Stimulated activated CD4-positive, alpha-beta T cell treated with anti-CD3 and anti-CD28 coated beads, Interleukin-1b, Interleukin-23, amount 100 ng/mL, for 4 hours (primary cell): ENCODE measurements around the gene ARHGAP44.
"Not testable (repeated sequence)": the region's sequence is repeated elsewhere in the genome, so short reads cannot be mapped to it uniquely, and the experiment has no call there.

ENCODE experiments used
- DNase-seq, 2 donors: peaks; one replicate each; pipeline ENCODE4 v3.0.0-alpha.2; 2020; ENCODE audit warnings: low read depth in 2 of 2

The ARHGAP44 gene

DNA sequence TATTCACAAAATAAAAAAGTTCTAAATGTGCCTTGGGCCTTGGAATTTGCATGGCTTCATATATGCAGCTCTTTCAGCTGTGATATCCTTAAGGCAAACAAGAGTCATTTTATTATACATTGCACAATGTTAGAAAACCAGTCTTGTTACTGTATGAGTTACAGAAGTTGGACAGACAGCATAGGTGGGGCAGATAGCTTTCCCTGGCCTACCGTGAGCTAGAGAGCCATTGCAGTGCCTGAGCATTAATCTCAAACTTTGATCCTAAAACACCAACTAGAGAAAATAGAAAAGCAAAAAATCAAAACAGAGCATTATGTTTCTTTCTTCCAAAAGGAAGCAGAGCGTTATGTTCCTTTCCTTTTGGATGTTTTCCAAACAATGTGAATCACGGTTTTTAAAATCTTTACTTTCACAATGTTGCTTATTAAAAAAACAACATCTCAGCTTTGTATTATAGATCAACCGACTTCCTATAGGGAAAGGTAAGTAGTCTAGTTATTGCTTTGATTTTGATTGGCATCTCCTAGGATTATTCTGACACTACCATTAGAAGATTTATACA is 32.2 kb downstream of the ARHGAP44 start:
- no peak for DNase-seq

DNA sequence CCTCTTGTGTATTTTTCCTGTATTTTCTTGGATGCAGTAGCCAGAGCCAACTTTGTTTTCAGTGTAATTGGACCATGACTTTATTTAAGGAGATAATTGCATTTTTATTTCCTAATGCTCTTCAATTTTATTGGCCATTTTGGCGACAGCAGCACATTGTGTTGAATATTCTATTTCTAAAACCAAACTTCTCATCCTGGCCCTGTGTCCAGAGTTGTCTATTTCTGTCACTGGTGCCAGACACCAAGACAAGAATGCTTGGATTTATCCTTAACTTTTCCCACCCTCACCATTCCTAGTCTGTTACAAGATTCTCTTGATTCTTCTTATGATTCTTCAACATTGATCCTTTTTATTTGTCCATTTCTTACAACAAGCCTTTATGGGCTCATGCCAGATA is 37.1 kb downstream of the ARHGAP44 start:
- DNase-seq, result no peak

- no peak for DNase-seq
Measured at GRCh38 chr17:12830777-12831247, 41.5 kb downstream of the ARHGAP44 start.

- no peak for DNase-seq
Measured at GRCh38 chr17:12831839-12832238, 42.5 kb downstream of the ARHGAP44 start.

- DNase-seq, result no peak
Measured at GRCh38 chr17:12839042-12839441, 49.7 kb downstream of the ARHGAP44 start.

DNA sequence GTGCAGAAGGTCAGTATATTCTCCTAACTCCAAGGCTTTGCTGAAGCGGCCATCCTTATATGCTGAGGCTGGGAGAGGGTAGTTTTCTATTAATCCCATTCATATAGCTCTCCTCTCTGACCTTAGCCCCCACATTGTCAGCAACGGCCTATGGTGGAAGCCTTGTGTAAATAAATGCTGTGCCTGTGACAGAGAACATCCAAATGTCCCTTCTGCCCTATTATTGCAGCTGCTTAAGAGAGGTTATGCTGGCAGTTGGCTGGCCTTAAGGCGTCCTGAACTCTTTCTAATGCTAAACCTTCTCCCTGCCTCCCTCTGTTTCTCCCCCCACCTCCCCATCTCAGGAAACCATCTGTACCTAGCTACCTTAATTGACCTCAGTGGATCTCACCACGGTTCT is 53.6 kb downstream of the ARHGAP44 start:
- DNase-seq, result no peak

DNA sequence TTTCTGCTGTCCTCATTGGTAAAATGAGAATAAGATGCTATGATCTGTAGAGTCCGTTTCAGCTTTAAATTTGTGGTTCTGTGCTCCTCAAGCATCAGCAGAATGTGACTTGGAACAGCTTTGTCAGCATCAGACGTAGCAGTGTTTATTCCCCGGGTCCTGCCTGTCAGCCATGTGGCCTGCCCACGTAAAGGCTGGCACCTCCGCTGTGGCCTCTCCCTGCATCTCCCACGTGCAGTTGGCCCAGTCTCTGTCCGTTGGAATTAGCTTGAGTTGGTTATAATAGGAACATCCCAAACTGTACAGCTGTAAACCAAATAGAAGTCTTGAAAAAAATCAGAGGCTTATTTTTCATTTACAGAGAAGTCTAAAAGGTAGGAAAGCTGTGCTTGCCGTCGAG is 61.7 kb downstream of the ARHGAP44 start:
- DNase-seq, result no peak

- DNase-seq, result no peak
Measured at GRCh38 chr17:12851901-12852435, 62.7 kb downstream of the ARHGAP44 start.

DNA sequence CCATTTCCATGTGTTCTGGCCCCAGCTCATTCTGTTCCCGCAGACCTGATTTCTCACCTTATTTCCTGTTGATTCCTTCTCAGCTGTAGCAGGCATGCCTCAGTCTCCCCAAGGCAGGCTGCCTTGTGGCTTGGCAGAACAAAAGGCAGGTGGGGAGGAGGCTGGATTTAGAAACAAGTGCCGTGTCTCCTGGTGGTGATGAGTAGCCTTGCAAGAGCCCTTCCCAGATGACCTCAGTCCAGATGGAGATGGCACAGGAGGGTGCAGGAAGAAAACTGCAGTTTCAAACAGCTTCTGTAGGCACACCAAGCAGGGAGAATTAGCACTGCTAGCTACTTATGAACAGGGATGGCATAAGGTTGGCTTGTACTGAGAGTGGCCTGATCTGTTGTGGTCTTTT is 64.6 kb downstream of the ARHGAP44 start:
- no peak for DNase-seq

- DNase-seq, result no peak
Measured at GRCh38 chr17:12856416-12856815, 67.1 kb downstream of the ARHGAP44 start.

- no peak for DNase-seq
Measured at GRCh38 chr17:12857592-12857991, 68.3 kb downstream of the ARHGAP44 start.

DNA sequence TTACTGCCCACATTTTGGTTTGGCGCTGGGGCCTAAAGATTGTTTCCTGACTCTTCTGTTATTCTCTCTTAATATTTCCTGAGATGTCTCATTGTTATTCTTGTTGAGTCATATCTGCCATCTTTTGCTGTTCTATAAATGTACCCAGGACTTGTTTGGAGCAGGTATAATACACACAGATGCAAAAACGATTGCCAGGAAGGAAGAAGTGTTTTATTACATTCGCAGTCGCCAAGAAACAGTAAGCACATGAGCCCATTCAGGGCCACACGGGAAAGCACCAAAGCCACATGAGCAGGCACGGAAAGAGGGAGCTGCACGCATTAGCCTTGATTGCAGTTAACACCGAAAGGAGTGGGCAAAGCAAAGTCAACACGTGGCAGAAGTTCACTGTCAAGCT is 70.2 kb downstream of the ARHGAP44 start:
- DNase-seq, result no peak

DNA sequence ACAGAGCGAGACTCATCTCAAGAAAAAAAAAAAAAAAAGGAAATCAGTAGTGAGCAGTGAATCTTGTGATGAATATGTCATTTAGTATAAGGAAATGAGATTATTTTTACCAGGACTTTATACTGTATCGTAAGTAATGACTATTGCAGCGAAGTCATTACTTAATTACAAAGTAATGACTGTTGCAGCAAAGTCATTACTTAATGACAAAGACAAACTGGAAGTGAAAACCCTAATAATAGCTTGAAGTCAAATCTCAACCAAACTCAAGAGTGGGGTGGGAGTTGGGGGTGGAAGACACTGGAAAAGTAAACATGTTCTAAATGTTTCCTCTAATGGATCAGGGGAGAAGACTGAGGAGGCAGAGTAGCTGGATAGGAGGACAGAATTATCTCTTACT is 76.5 kb downstream of the ARHGAP44 start:
- no peak for DNase-seq

DNA sequence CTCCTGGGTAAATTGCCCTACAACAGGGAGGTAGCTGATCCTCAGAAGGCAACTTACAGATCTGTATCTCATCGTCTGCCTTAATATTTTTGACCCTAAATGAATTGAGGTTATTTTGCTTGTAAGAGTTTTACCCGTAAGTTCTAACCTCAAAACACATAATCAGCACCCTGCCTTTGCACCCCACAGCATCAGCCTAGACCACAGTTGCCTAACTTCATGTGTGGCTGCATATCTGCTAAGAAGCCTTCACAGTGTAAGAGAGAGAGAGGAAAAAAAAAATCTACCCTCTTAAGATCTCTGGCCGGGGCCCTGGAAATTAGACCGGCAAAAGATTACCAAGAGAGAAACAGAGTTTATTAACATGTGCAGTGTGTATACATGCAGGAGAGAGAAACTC is 76.9 kb downstream of the ARHGAP44 start:
- no peak for DNase-seq

DNA sequence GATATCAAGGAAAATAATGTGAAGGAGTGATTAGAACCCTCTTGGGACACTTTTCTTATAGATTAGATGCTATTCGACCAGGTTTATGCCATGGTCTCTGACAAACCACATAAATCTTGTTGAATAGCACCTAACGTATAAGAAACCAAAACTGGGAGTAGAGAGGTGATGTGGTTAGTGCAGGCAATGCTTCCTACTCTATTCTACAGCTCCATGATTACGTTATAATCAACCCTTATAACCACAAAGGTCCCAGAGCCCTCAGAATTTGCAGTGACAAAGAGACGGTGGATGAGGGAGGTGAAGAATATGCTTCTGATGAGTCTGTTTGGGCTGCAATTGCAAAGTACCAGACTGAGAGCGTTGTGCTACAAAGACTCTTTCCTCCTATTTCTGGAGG is 78.4 kb downstream of the ARHGAP44 start:
- no peak for DNase-seq

DNA sequence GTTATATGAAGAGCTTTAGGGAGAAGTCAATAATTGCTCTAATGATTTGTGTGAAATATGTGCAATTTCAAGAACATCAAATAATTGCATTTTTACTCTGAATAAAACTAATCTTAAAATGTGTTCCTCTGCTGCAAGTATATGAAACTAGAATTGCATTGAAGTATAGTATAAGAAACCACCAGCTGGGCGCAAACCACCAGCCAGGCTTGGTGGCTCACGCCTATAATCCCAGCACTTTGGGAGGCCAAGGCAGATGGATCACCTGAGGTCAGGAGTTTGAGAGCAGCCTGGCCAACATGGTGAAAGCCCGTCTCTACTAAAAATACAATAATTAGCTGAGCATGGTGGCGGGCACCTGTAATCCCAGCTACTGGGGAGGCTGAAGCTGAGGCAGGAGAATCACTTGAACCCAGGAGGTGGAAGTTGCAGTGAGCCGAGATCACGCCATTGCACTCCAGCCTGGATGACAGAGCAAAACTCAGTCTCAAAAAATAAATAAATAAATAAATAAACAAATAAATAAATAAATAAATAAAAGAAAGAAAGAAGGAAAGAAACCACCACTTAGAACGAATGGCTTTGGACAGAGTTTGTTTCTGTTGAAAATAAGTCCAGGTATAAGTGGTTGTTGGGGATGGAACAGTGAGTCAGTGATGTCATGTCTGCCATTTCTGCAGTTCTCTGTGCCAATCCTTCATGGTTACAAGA is 84.3 kb downstream of the ARHGAP44 start:
- not testable (repeated sequence) for DNase-seq

DNA sequence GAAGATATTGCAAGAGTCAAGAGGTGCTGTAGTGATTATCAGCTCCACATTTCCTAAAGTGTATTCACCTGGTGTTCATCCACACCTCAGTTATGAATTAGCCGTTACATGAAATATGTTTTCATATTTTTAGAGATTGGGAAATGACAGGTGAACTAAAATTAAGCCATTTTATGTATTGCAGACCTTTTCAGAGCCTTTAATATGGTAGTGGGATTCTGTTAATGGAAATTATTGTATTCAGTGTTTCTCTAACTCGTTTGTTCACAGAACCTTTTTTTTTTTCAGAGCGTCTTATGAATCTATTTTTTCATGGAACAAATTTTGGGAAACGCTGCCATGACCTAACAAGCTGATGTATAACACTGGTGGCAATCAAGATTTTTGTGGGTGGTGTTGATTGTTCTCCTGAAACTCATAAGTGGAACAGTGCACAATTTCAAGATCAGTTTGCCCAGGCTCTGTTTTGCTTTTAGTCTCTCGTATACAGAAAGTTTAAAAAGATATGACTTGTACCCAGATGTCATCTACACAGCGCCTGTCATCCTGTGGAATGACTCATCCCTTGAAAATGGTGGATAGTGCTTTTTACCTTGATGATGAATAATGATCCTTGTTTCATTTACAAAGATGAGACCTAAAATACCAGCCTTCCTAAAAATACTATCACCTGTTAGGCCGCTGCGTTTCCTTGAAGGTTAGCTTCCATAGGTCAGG is 88.8 kb downstream of the ARHGAP44 start:
- no peak for DNase-seq

- not testable (repeated sequence) for DNase-seq
Measured at GRCh38 chr17:12879096-12879495, 89.8 kb downstream of the ARHGAP44 start.

DNA sequence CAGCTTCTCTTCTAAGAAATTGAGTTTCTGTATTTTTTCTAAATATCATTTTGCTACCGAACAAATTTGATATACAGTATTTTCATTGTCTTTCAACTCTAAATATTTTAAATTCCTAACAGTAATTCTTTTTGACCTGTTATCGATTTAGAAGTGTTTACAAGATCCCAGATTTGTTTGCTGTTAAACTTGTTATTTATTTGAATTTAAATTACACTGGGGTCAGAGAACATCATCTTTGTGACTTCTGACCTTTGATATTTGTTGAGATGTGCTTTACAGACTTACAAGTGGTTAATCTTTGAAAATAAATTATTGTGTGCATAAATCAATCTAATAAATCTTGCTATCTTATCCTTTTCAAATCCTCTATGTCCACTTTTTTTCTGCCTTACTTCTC is 94.2 kb downstream of the ARHGAP44 start:
- DNase-seq, result no peak

- no peak for DNase-seq
Measured at GRCh38 chr17:12887088-12887487, 97.8 kb downstream of the ARHGAP44 start.

GRCh38 chr17:12896180-12896785 is 107.0 kb downstream of the ARHGAP44 start:
- DNase-seq, result no peak

DNA sequence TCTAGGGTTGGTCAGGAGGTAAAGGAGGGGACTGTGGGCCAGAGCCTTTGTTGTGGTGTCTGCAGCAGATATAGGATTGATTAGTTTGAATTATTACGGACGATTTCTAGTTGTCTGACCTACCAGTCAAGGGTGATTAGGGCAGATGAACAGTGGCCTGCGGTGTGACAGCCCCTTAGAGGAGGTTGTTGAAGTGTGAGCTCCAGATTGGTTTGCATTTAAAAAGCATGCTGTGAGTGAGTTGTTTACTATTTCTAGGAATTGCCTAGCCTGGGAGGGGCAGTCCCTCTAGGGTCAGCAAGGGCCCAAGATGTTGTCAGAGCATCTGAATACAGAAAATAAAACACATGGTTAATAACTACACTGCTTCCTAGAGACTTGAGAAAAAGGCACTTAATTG is 108.8 kb downstream of the ARHGAP44 start:
- DNase-seq, result no peak
